ENCODE data around the gene RSRC1. TPM values are rescaled to one million over a fixed set of nuclear protein-coding genes. Genes with fewer than 3 reads are reported as not detected.

RSRC1 gene
- total RNA-seq, 1 experiment from 2014 or later, result 35.8 TPM

DNA sequence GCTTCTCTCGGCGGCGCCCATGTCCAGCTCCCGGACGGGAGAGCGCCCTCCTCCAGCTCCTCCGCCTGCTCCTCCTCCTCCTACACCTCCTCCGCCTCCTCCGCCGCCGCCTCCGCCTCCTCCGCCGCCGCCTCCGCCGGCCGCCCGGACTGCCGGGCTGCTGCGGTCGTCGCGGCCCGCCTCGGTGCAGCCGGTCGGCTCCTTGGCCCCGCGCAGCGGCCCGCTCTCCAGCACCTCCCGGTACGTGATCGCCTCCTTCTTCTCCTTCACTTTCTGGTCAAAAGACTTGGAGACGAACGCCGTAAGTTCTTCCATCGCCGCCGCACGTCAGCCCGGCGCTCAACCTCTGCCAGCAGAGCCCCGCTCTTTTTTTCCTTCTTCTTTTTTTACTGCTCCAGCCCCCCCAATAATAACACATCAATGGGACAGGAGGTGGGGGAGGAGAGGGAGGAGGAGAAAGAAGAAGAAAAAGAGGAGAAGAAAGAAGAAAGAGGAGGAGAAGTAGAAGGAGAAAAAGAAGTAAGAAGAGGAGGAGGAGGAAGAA, 4.1 kb upstream of the RSRC1 start:
- H3K27me3 Mint-ChIP-seq (ENCODE audit: insufficient read depth, unreplicated experiment), result no peaks in the 10 kb centered on the region
- H3K9me3 Mint-ChIP-seq (ENCODE audit: unreplicated experiment), result no peaks in the 10 kb centered on the region
- H3K36me3 Mint-ChIP-seq (ENCODE audit: insufficient read depth, unreplicated experiment), result peaks cover 9% of the 10 kb centered on the region
- POLR2A ChIA-PET, result interaction anchor here (0.6 to 1.1 kb wide), 6 partner anchors 57 to 328 kb away, joined by 3 to 4 read pairs (median 3); no protein-coding TSS in a partner anchor
- H3K27ac Mint-ChIP-seq (ENCODE audit: low read depth, unreplicated experiment), result peak overlapping the region; percentile 72
- no TSS peak for BruUV-seq (replicated peaks)
- peaks cover 19% of the 10 kb centered on the region for H3K4me1 Mint-ChIP-seq (ENCODE audit: insufficient read depth, unreplicated experiment)
- no peak for TF ChIP-seq CTCF (IDR thresholded peaks at IDR 0.05; ENCODE audit: unreplicated experiment)
- CTCF ChIA-PET, result interaction anchor here (0.9 to 1.2 kb wide), 3 partner anchors 48 to 499 kb away, joined by 3 to 6 read pairs (median 5); no protein-coding TSS in a partner anchor
- intact Hi-C loops (cut with micrococcal nuclease), result no loop called here
- peak; percentile 59 for DNase-seq (ENCODE audit: unreplicated experiment)
- peak overlapping the region; percentile 93 for H3K4me3 Mint-ChIP-seq (ENCODE audit: unreplicated experiment)

- no peaks in the 10 kb centered on the region for H3K27me3 Mint-ChIP-seq (ENCODE audit: insufficient read depth, unreplicated experiment)
- peaks cover 14% of the 10 kb centered on the region for H3K36me3 Mint-ChIP-seq (ENCODE audit: insufficient read depth, unreplicated experiment)
- intact Hi-C loops (cut with micrococcal nuclease), result no loop called here
- H3K4me1 Mint-ChIP-seq (ENCODE audit: insufficient read depth, unreplicated experiment), result peaks cover 26% of the 10 kb centered on the region
- BruUV-seq (replicated peaks), result no TSS peak
- H3K9me3 Mint-ChIP-seq (ENCODE audit: unreplicated experiment), result no peaks in the 10 kb centered on the region
- no peak for TF ChIP-seq CTCF (IDR thresholded peaks at IDR 0.05; ENCODE audit: unreplicated experiment)
- ChIA-PET CTCF (interaction anchor here (0.5 to 0.9 kb wide), 5 partner anchors 191 to 1732 kb away, joined by 3 to 5 read pairs (median 3); no protein-coding TSS in a partner anchor), POLR2A (interaction anchor here (1.1 to 5.5 kb wide), 3 partner anchors 14 to 45 kb away, joined by 3 to 59 read pairs (median 3); no protein-coding TSS in a partner anchor)
- H3K27ac Mint-ChIP-seq (ENCODE audit: low read depth, unreplicated experiment), result no peak overlapping the region
- peak overlapping the region; percentile 93 for H3K4me3 Mint-ChIP-seq (ENCODE audit: unreplicated experiment)
- DNase-seq (ENCODE audit: unreplicated experiment), result peak; percentile 25
Observed at GRCh38 chr3:158106766-158107471, 3.0 kb upstream of the RSRC1 start.

- BruUV-seq (replicated peaks), result no TSS peak
- TF ChIP-seq CTCF (IDR thresholded peaks at IDR 0.05; ENCODE audit: unreplicated experiment), result no peak
- intact Hi-C loops (cut with micrococcal nuclease), result no loop called here
- H3K4me1 Mint-ChIP-seq (ENCODE audit: insufficient read depth, unreplicated experiment), result peaks cover 29% of the 10 kb centered on the region
- ChIA-PET CTCF (interaction anchor here (0.5 to 0.9 kb wide), 4 partner anchors 190 to 424 kb away, joined by 3 to 4 read pairs (median 3); no protein-coding TSS in a partner anchor), POLR2A (interaction anchor here (0.8 to 5.5 kb wide), 3 partner anchors 13 to 252 kb away, joined by 3 to 59 read pairs (median 4); no protein-coding TSS in a partner anchor)
- peak overlapping the region; percentile 93 for H3K4me3 Mint-ChIP-seq (ENCODE audit: unreplicated experiment)
- no peak for DNase-seq (ENCODE audit: unreplicated experiment)
- H3K27me3 Mint-ChIP-seq (ENCODE audit: insufficient read depth, unreplicated experiment), result no peaks in the 10 kb centered on the region
- peaks cover 14% of the 10 kb centered on the region for H3K36me3 Mint-ChIP-seq (ENCODE audit: insufficient read depth, unreplicated experiment)
- no peaks in the 10 kb centered on the region for H3K9me3 Mint-ChIP-seq (ENCODE audit: unreplicated experiment)
- H3K27ac Mint-ChIP-seq (ENCODE audit: low read depth, unreplicated experiment), result no peak overlapping the region
Observed at GRCh38 chr3:158107605-158108444, 2.1 kb upstream of the RSRC1 start.
